CD14-positive monocyte (primary cell): Measurements from ENCODE around the gene VAMP2. TPM values are rescaled to one million over a fixed set of nuclear protein-coding genes. Genes with fewer than 3 reads are reported as not detected.

Experiments
- DNase-seq, 3 donors: peaks; one replicate each; pipeline ENCODE4 v3.0.0-alpha.2; 2011 to 2022
- H2AFZ ChIP-seq: 2 replicates; pipeline ENCODE4 v1.6.0; 2012; ENCODE audit warnings: mild to moderate bottlenecking, low read depth, low read length, inconsistent platforms; ENCODE audit not compliant: insufficient read depth, poor library complexity, severe bottlenecking
- H3K27ac ChIP-seq, 2 donors: 1 replicate in 1 of 2; 2 replicates in 1 of 2; pipeline ENCODE4 v1.5.1; 2012 to 2013; ENCODE audit warnings: low read length in 2 of 2, control low read depth in 1 of 2, inconsistent platforms in 1 of 2, low read depth in 1 of 2, mild to moderate bottlenecking in 1 of 2
- H3K27me3 ChIP-seq, 2 donors: one replicate each; pipeline versions ENCODE4 v1.6.0 to v1.6.1; 2011 to 2013; ENCODE audit warnings: low read length in 2 of 2; ENCODE audit not compliant: control insufficient read depth in 2 of 2, insufficient read depth in 2 of 2
- H3K36me3 ChIP-seq, 2 donors: replicated peaks in 1 of 2; 1 replicate in 1 of 2; 2 replicates in 1 of 2; pipeline versions ENCODE4 v1.5.1 to v1.6.1; 2012 to 2013; ENCODE audit warnings: low read length in 2 of 2, control low read depth in 1 of 2, inconsistent platforms in 1 of 2, mild to moderate bottlenecking in 1 of 2; ENCODE audit not compliant: insufficient read depth in 2 of 2, control insufficient read depth in 1 of 2
- H3K4me1 ChIP-seq, 2 donors: 1 replicate in 1 of 2; 2 replicates in 1 of 2; pipeline versions ENCODE4 v1.5.1 to v1.6.1; 2012 to 2013; ENCODE audit warnings: low read length in 2 of 2, control low read depth in 1 of 2, inconsistent platforms in 1 of 2, mild to moderate bottlenecking in 1 of 2, moderate library complexity in 1 of 2; ENCODE audit not compliant: insufficient read depth in 2 of 2, control insufficient read depth in 1 of 2
- H3K4me2 ChIP-seq: replicated peaks from 2 replicates; pipeline ENCODE3; 2012; ENCODE audit warnings: low read length, moderate library complexity, mild to moderate bottlenecking; ENCODE audit not compliant: poor library complexity, severe bottlenecking; ENCODE audit errors: extremely low read depth
- H3K4me3 ChIP-seq, 3 experiments: fragments of 200-600 bp in 1 of 3; sonication (generic) in 1 of 3; replicated peaks in 1 of 3; 1 replicate in 2 of 3; 2 replicates in 1 of 3; pipeline ENCODE4 v1.5.1; 2011 to 2013; ENCODE audit warnings: low read length in 3 of 3, mild to moderate bottlenecking in 3 of 3, control low read depth in 2 of 3, low read depth in 2 of 3, inconsistent platforms in 1 of 3, moderate library complexity in 1 of 3
- H3K79me2 ChIP-seq: 2 replicates; pipeline ENCODE4 v1.6.0; 2012; ENCODE audit warnings: mild to moderate bottlenecking, control low read depth, inconsistent platforms, low read length, moderate library complexity; ENCODE audit not compliant: insufficient read depth
- H3K9ac ChIP-seq: 2 replicates; pipeline ENCODE4 v1.6.0; 2017; ENCODE audit warnings: low read length, mild to moderate bottlenecking; ENCODE audit not compliant: insufficient read depth, poor library complexity, severe bottlenecking
- H3K9me3 ChIP-seq, 2 donors: replicated peaks in 1 of 2; 1 replicate in 1 of 2; 2 replicates in 1 of 2; pipeline versions ENCODE4 v1.5.1 to v1.6.1; 2012 to 2013; ENCODE audit warnings: low read length in 2 of 2, control low read depth in 1 of 2; ENCODE audit not compliant: control insufficient read depth in 1 of 2, insufficient read depth in 1 of 2
- H4K20me1 ChIP-seq: 2 replicates; pipeline ENCODE4 v1.6.0; 2012; ENCODE audit warnings: mild to moderate bottlenecking, low read length, control low read depth, moderate library complexity; ENCODE audit not compliant: insufficient read depth
- H3K27ac Mint-ChIP-seq, 7 donors: one replicate each; pipeline ENCODE4 v1.8.0; 2020; ENCODE audit warnings: mild to moderate bottlenecking in 7 of 7, mixed read lengths in 7 of 7, moderate library complexity in 6 of 7, inconsistent platforms in 2 of 7
- H3K27me3 Mint-ChIP-seq, 3 donors: one replicate each; pipeline ENCODE4 v1.8.0; 2021 to 2022; ENCODE audit warnings: low read depth in 3 of 3, mild to moderate bottlenecking in 3 of 3, mixed read lengths in 3 of 3, moderate library complexity in 3 of 3, inconsistent platforms in 1 of 3
- H3K36me3 Mint-ChIP-seq, 2 donors: one replicate each; pipeline ENCODE4 v1.8.0; 2020; ENCODE audit warnings: mixed read lengths in 2 of 2, inconsistent platforms in 1 of 2, mild to moderate bottlenecking in 1 of 2
- H3K4me1 Mint-ChIP-seq: one replicate; pipeline ENCODE4 v1.8.0; 2020; ENCODE audit warnings: mild to moderate bottlenecking, mixed read lengths
- H3K4me3 Mint-ChIP-seq, 2 donors: one replicate each; pipeline ENCODE4 v1.8.0; 2020; ENCODE audit warnings: mild to moderate bottlenecking in 2 of 2, mixed read lengths in 2 of 2, moderate library complexity in 1 of 2
- H3K9me3 Mint-ChIP-seq, 7 donors: one replicate each; pipeline ENCODE4 v1.8.0; 2020 to 2022; ENCODE audit warnings: mixed read lengths in 7 of 7, mild to moderate bottlenecking in 6 of 7, moderate library complexity in 6 of 7, inconsistent platforms in 2 of 7
- WGBS: methylation state at CpG from one replicate; pipeline ENCODE4 v1.1.5; 2013; ENCODE audit warnings: missing lambda C conversion rate; ENCODE audit not compliant: insufficient coverage; 5-methylcytosine and 5-hydroxymethylcytosine counted together
- intact Hi-C, 2 donors: fragments of 100-400 bp; cut with micrococcal nuclease; formaldehyde crosslinking; loops; one replicate each; pipeline versions ENCODE4 v1.15.0 to v1.15.1; 2023
- polyA plus RNA-seq, 3 donors: library from polyadenylated mRNA; depleted of rRNA in 1 of 3; unstranded in 2 of 3; stranded (reverse) in 1 of 3; fragments of 300-500 nt in 2 of 3; fragments of >200 nt in 1 of 3; fragmentation: Illumina TruSeq in 2 of 3; gene quantifications; 1 replicate in 2 of 3; 2 replicates in 1 of 3; pipeline ENCODE4 v1.2.3, GENCODE V29; 2012 to 2021
- TF ChIP-seq, protein P1 (sequence below): fragments of 200-600 bp; IDR thresholded peaks from one replicate; pipeline ENCODE4 v1.8.0; 2022; ENCODE audit warnings: antibody characterized with exemption, mild to moderate bottlenecking

Gene VAMP2
- polyA plus RNA-seq, 3 donors = 10.2 to 139 (median 14.5) TPM

DNA sequence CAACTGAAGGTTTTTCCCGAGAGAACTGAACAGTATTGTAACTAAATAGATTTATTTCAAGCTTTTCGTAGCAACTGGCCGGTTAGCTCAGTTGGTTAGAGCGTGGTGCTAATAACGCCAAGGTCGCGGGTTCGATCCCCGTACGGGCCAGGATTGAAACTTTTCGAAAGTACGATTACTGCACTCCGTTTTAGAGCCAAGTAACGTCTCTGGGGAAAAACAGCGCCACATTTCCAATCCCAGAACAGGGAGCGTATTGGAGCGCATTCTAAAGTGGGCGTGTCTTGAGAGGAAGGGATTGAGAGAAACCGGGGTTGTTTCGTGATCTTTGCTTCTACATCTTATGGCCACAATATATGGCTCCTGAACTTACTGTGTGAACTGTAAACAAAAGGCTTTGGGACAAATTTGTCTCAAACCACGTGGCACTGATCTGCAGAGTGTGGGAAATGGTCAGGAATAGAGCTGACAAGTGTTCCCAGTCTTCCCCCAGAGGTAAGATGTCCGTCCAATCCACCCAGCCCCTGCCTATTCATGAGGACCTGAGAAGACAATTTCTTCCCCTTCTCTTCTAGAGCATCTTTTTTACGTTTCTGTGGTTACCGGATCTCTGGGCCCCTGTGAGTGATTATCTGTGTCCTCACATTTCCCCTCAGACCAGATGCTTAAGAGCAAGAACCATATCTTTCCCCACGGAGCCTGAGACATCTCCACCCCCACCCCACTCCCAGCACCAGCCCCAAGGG lies 24.9 kb upstream of the VAMP2 start:
- Mint-ChIP-seq H3K4me3 (no peak overlapping the region), H3K4me1 (peaks cover 13% of the 10 kb centered on the region), H3K27ac (no peak overlapping the region), H3K27me3 (peaks cover 2 to 8% (median 4%) of the 10 kb centered on the region in 3 donors), H3K36me3 (no peaks in the 10 kb centered on the region), H3K9me3 (peaks cover 0 to 3% (median 0%) of the 10 kb centered on the region in 7 donors)
- peak; percentile 87 to 94 (median 92) for DNase-seq
- Histone ChIP-seq H3K4me1 (peaks cover 62 to 73% of the 10 kb centered on the region in 2 donors), H3K79me2 (peaks cover 23% of the 10 kb centered on the region), H3K9ac (no peak overlapping the region), H3K9me3 (no peaks in the 10 kb centered on the region), H4K20me1 (peaks cover 28% of the 10 kb centered on the region), H3K27ac (peak overlapping the region; percentile 46 to 61), H2AFZ (no peak overlapping the region), H3K4me3 (peak overlapping the region; percentile 51 to 90 (median 63)), H3K27me3 (no peaks in the 10 kb centered on the region), H3K36me3 (no peaks in the 10 kb centered on the region), H3K4me2 (peak overlapping the region; percentile 96)
- intact Hi-C loops = loop anchor here (2.0 to 10.0 kb wide), 5 partner anchors 33 to 69 kb away; partner anchors contain the start of genes ALOXE3 (in 1 of the 2), CTC1 (in 1 of the 2), HES7 (in 1 of the 2) and PER1 (in 1 of the 2)
- TF ChIP-seq, protein P1, sequence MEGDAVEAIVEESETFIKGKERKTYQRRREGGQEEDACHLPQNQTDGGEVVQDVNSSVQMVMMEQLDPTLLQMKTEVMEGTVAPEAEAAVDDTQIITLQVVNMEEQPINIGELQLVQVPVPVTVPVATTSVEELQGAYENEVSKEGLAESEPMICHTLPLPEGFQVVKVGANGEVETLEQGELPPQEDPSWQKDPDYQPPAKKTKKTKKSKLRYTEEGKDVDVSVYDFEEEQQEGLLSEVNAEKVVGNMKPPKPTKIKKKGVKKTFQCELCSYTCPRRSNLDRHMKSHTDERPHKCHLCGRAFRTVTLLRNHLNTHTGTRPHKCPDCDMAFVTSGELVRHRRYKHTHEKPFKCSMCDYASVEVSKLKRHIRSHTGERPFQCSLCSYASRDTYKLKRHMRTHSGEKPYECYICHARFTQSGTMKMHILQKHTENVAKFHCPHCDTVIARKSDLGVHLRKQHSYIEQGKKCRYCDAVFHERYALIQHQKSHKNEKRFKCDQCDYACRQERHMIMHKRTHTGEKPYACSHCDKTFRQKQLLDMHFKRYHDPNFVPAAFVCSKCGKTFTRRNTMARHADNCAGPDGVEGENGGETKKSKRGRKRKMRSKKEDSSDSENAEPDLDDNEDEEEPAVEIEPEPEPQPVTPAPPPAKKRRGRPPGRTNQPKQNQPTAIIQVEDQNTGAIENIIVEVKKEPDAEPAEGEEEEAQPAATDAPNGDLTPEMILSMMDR = no peak
- WGBS = 1% methylated on average over 19 of the region's 25 CpGs

DNA sequence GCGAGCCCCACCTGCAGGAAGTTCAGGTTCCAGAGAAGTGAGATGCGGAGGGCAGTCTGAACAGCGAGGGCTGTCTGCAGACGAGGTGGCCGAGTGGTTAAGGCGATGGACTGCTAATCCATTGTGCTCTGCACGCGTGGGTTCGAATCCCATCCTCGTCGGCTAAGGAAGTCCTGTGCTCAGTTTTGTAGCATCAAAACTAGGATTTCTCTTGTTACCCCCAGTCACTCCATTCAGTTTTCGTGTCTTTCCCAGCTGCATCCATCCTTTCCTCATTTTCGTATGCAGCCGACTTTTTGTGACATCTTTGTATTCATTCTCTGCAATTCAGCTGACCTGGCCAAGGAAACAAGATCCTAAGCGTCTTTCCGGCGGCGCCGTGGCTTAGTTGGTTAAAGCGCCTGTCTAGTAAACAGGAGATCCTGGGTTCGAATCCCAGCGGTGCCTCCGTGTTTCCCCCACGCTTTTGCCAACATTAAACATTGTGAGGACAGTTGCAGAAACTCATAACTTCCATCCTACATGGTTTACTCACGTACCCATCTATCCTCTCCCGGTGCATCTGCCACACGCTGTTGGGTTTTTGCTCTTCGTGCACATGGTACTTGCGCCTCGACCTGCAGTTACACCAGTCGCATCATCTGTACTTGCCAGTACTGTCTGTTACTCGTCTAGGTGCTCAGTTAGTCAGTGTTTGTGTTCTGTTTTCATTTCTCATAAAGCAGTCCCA lies 24.2 kb upstream of the VAMP2 start:
- Histone ChIP-seq H3K27me3 (no peaks in the 10 kb centered on the region), H2AFZ (peak overlapping the region; percentile 79), H3K4me2 (peak overlapping the region; percentile 96), H3K79me2 (peaks cover 23% of the 10 kb centered on the region), H3K9ac (peak overlapping the region; percentile 52), H3K27ac (peak overlapping the region; percentile 46 to 61), H3K4me1 (peaks cover 55 to 65% of the 10 kb centered on the region in 2 donors), H3K36me3 (no peaks in the 10 kb centered on the region), H3K4me3 (peak overlapping the region; percentile 51 to 90 (median 63)), H4K20me1 (peaks cover 28% of the 10 kb centered on the region), H3K9me3 (no peaks in the 10 kb centered on the region)
- intact Hi-C loops = loop anchor here (2.0 to 10.0 kb wide), 5 partner anchors 34 to 68 kb away; partner anchors contain the start of genes ALOXE3 (in 1 of the 2), CTC1 (in 1 of the 2), HES7 (in 1 of the 2) and PER1 (in 1 of the 2)
- DNase-seq = peak; percentile 81 to 87 (median 83)
- Mint-ChIP-seq H3K27ac (no peak overlapping the region), H3K9me3 (peaks cover 0 to 3% (median 0%) of the 10 kb centered on the region in 7 donors), H3K36me3 (no peaks in the 10 kb centered on the region), H3K4me3 (no peak overlapping the region), H3K27me3 (peaks cover 5 to 10% (median 8%) of the 10 kb centered on the region in 3 donors), H3K4me1 (peaks cover 13% of the 10 kb centered on the region)
- 0% methylated on average over 32 of the region's 32 CpGs for WGBS
- TF ChIP-seq, protein P1 = peak; percentile 24
